ENCODE results near the gene MAB21L3.

GRCh38 chr1:116168277-116169032 lies 57.3 kb downstream of the MAB21L3 start:
- TF ChIP-seq, protein P1, sequence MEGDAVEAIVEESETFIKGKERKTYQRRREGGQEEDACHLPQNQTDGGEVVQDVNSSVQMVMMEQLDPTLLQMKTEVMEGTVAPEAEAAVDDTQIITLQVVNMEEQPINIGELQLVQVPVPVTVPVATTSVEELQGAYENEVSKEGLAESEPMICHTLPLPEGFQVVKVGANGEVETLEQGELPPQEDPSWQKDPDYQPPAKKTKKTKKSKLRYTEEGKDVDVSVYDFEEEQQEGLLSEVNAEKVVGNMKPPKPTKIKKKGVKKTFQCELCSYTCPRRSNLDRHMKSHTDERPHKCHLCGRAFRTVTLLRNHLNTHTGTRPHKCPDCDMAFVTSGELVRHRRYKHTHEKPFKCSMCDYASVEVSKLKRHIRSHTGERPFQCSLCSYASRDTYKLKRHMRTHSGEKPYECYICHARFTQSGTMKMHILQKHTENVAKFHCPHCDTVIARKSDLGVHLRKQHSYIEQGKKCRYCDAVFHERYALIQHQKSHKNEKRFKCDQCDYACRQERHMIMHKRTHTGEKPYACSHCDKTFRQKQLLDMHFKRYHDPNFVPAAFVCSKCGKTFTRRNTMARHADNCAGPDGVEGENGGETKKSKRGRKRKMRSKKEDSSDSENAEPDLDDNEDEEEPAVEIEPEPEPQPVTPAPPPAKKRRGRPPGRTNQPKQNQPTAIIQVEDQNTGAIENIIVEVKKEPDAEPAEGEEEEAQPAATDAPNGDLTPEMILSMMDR (IDR thresholded peaks at IDR 0.05) = peak; percentile 70 to 83 (median 78)
- peak in 1 of 2 donors; percentile 18 for TF ChIP-seq POLR2A (IDR thresholded peaks at IDR 0.05)

Data from uterus (tissue), 2 donors.